Breast epithelium (tissue), 4 donors: ENCODE data around the gene NRXN3. TPM values are rescaled to one million over a fixed set of nuclear protein-coding genes. Genes with fewer than 3 reads are reported as not detected.
"Not testable (repeated sequence)": the region's sequence is repeated elsewhere in the genome, so short reads cannot be mapped to it uniquely, and the experiment has no call there.

Experiments
- DNase-seq, 2 donors: peaks; one replicate each; pipeline ENCODE4 v3.0.0-alpha.2; 2019; ENCODE audit warnings: low spot score in 2 of 2
- H3K27ac ChIP-seq, 2 donors: fragments of 200-600 bp; sonication (generic) in 1 of 2; one replicate each; pipeline ENCODE4 v1.5.1; 2016 to 2019; ENCODE audit warnings: mild to moderate bottlenecking in 1 of 2
- H3K27me3 ChIP-seq, 2 donors: fragments of 200-600 bp; sonication (generic) in 1 of 2; one replicate each; pipeline versions ENCODE4 v1.5.1 to v1.6.0; 2017 to 2019; ENCODE audit warnings: control low read depth in 1 of 2, mild to moderate bottlenecking in 1 of 2
- H3K36me3 ChIP-seq: fragments of 200-600 bp; one replicate; pipeline ENCODE4 v1.5.1; 2019
- H3K4me1 ChIP-seq, 2 donors: fragments of 200-600 bp; sonication (generic); one replicate each; pipeline ENCODE4 v1.5.1; 2016 to 2019; ENCODE audit warnings: control low read depth in 1 of 2
- H3K4me3 ChIP-seq, 3 donors: fragments of 200-600 bp; sonication (generic); 1 replicate in 2 of 3; 2 replicates in 1 of 3; pipeline ENCODE4 v1.5.1; 2016 to 2019; ENCODE audit warnings: mild to moderate bottlenecking in 3 of 3, moderate library complexity in 2 of 3
- H3K9me3 ChIP-seq, 2 donors: fragments of 200-600 bp; sonication (generic) in 1 of 2; one replicate each; pipeline ENCODE4 v1.5.1; 2016 to 2019; ENCODE audit warnings: control low read depth in 1 of 2
- CTCF ChIP-seq, 3 donors: fragments of 450-650 bp; IDR thresholded peaks; one replicate each; pipeline ENCODE4 v1.5.1; 2016 to 2017; ENCODE audit warnings: antibody characterized with exemption in 3 of 3, mild to moderate bottlenecking in 3 of 3, moderate library complexity in 3 of 3
- POLR2A ChIP-seq: fragments of 450-650 bp; IDR thresholded peaks from one replicate; pipeline ENCODE4 v1.6.1; 2016; ENCODE audit warnings: antibody characterized with exemption, mild to moderate bottlenecking, moderate library complexity
- POLR2AphosphoS5 ChIP-seq, 3 donors: sonication (generic); formaldehyde crosslinking; IDR thresholded peaks; one replicate each; pipeline ENCODE4 v1.6.1; 2017; ENCODE audit warnings: antibody characterized with exemption in 3 of 3
- intact Hi-C: fragments of 100-400 bp; cut with DNase I; formaldehyde crosslinking; loops from one replicate; pipeline ENCODE4 v1.15.1; 2023; ENCODE audit warnings: low total_unique reads
- total RNA-seq, 3 donors: library from RNA; depleted of rRNA; stranded (reverse); fragments of >200 nt; gene quantifications; one replicate each; pipeline ENCODE4 v1.1.0, GENCODE V29; 2016

NRXN3 gene
- total RNA-seq, 3 donors from 2014 or later, result 2.9 to 3.6 (median 3.5) TPM

- TF ChIP-seq POLR2AphosphoS5 (IDR thresholded peaks at IDR 0.05) (no peak), CTCF (IDR thresholded peaks at IDR 0.05) (no peak), POLR2A (no peak)
- Histone ChIP-seq H3K4me1 (no peaks in the 10 kb centered on the region), H3K36me3 (no peaks in the 10 kb centered on the region), H3K27me3 (no peaks in the 10 kb centered on the region), H3K4me3 (no peak overlapping the region), H3K9me3 (no peaks in the 10 kb centered on the region), H3K27ac (no peak overlapping the region)
- intact Hi-C loops, result no loop called here
- no peak for DNase-seq
These were observed 364.0 kb downstream of the NRXN3 start for GRCh38 chr14:78534141-78534540.

- no peaks in the 10 kb centered on the region for H3K27me3 ChIP-seq
- TF ChIP-seq POLR2AphosphoS5 (IDR thresholded peaks at IDR 0.05) (no peak), POLR2A (no peak), CTCF (IDR thresholded peaks at IDR 0.05) (no peak)
- intact Hi-C loops, result no loop called here
- no peak overlapping the region for H3K27ac ChIP-seq
- no peak overlapping the region for H3K4me3 ChIP-seq
- no peaks in the 10 kb centered on the region for H3K9me3 ChIP-seq
- DNase-seq, result no peak
- no peaks in the 10 kb centered on the region for H3K4me1 ChIP-seq
- H3K36me3 ChIP-seq, result no peaks in the 10 kb centered on the region
These were observed 364.9 kb downstream of the NRXN3 start for GRCh38 chr14:78535041-78535440.

- H3K36me3 ChIP-seq, H3K4me3 ChIP-seq, DNase-seq, H3K9me3 ChIP-seq, H3K27me3 ChIP-seq, intact Hi-C loops, H3K4me1 ChIP-seq, H3K27ac ChIP-seq: not testable (repeated sequence)
These were observed 371.6 kb downstream of the NRXN3 start for GRCh38 chr14:78541788-78542187.

GRCh38 chr14:78543433-78543832 is 373.3 kb downstream of the NRXN3 start:
- H3K27me3 ChIP-seq, result no peaks in the 10 kb centered on the region
- no peaks in the 10 kb centered on the region for H3K9me3 ChIP-seq
- intact Hi-C loops, result no loop called here
- DNase-seq, result no peak
- H3K36me3 ChIP-seq, result no peaks in the 10 kb centered on the region
- no peak overlapping the region for H3K27ac ChIP-seq
- no peak overlapping the region for H3K4me3 ChIP-seq
- TF ChIP-seq CTCF (IDR thresholded peaks at IDR 0.05), result no peak
- no peak for TF ChIP-seq POLR2AphosphoS5 (IDR thresholded peaks at IDR 0.05)
- no peak for TF ChIP-seq POLR2A
- H3K4me1 ChIP-seq, result no peaks in the 10 kb centered on the region

GRCh38 chr14:78561074-78561473 is 390.9 kb downstream of the NRXN3 start:
- DNase-seq, result no peak
- Histone ChIP-seq H3K27ac (no peak overlapping the region), H3K27me3 (no peaks in the 10 kb centered on the region), H3K36me3 (no peaks in the 10 kb centered on the region), H3K9me3 (no peaks in the 10 kb centered on the region), H3K4me1 (no peaks in the 10 kb centered on the region), H3K4me3 (no peak overlapping the region)
- no peak for TF ChIP-seq CTCF (IDR thresholded peaks at IDR 0.05)
- TF ChIP-seq POLR2AphosphoS5 (IDR thresholded peaks at IDR 0.05), result no peak
- no peak for TF ChIP-seq POLR2A
- intact Hi-C loops, result no loop called here
